Smooth muscle cell of the umbilical artery (primary cell): Measurements from ENCODE around the gene ZDHHC15. TPM values are rescaled to one million over a fixed set of nuclear protein-coding genes. Genes with fewer than 3 reads are reported as not detected.

ENCODE experiments used
- total RNA-seq: library from RNA; depleted of rRNA; stranded (reverse); fragments of >200 nt; gene quantifications from 2 replicates; pipeline ENCODE4 v1.2.3, GENCODE V29; 2014

Gene ZDHHC15, protein sequence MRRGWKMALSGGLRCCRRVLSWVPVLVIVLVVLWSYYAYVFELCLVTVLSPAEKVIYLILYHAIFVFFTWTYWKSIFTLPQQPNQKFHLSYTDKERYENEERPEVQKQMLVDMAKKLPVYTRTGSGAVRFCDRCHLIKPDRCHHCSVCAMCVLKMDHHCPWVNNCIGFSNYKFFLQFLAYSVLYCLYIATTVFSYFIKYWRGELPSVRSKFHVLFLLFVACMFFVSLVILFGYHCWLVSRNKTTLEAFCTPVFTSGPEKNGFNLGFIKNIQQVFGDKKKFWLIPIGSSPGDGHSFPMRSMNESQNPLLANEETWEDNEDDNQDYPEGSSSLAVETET
- total RNA-seq = under 0.01 TPM in 1 of 2 replicates, not detected in the other

DNA sequence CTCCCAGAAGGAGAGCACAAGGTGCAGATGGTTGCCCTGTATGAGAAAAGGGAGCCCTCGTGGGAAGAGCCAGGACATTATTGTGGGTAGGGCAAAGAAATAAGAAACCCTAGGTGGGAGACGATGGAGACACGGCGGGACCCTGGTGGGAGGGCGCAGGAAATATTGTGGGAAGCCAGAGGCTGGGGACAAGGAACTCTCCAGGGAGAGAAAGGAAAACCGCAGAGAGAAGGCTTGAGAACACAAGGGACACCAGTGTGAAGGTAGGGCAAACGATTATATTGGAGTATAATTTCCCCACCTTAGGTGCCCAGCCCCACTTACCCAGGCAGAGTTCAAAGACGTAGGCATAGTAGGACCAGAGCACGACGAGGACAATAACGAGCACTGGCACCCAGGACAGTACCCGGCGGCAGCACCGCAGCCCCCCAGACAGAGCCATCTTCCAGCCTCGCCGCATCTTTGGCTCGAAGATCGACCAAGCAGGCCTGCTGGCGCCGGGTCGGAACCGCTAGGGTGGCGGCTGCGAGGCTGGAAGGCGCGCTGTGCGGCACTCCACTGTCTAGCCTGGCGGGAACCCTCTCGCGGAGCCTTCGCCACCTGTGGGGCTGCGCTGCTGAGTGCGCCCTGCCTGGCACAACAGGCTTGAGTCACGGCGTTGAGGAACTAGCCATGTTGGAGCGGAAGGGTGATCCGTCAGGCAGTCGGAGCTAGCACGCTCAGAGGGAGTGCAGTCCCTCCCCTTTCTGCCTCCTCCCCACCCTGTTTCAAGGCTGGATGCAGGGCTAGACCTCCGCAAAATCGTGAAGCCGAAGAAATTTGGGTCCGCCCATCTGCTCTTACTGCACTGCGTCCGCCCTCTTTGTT, at the start of gene ZDHHC15:
Gene ZDHHC15 (minus strand): TSS at position 473 of the 867 bp plus-strand sequence. CDS start 13 bp downstream, at position 460.

Other genes starting within 250 kb of the ZDHHC15 start
- 14.3 and 16.8 TPM in 2 replicates for gene UPRT, start 249.0 kb downstream of the ZDHHC15 start, total RNA-seq